ENCODE data around the gene MSS51. TPM values are rescaled to one million over a fixed set of nuclear protein-coding genes. Genes with fewer than 3 reads are reported as not detected.

MSS51 gene
- total RNA-seq, 1 donor from 2014 or later = 1.8 TPM

GRCh38 chr10:73376679-73377078, 56.7 kb downstream of the MSS51 start:
- DNase-seq = no peak
- intact Hi-C loops (cut with DNase I) = no loop called here
- no peak for ATAC-seq (ENCODE audit: poor library complexity)

Other genes with a start within 250 kb of the MSS51 start
- 7.8 TPM for gene DNAJC9, start 186.3 kb downstream of the MSS51 start, total RNA-seq
- gene MRPS16, start 180.9 kb downstream of the MSS51 start, total RNA-seq = 102 TPM
- 1.5 TPM for gene CFAP70, start 74.7 kb downstream of the MSS51 start, total RNA-seq
- 99.4 TPM for gene ANXA7, start 19.5 kb downstream of the MSS51 start, total RNA-seq
- gene PPP3CB, start 62.5 kb upstream of the MSS51 start, total RNA-seq = 64.1 TPM
- gene USP54, start 157.8 kb upstream of the MSS51 start, total RNA-seq = 22.5 TPM
- gene MYOZ1, start 207.9 kb upstream of the MSS51 start, total RNA-seq = 0.38 TPM
- gene SYNPO2L, start 222.5 kb upstream of the MSS51 start, total RNA-seq = 213 TPM